ENCODE results near the gene TEP1. TPM values are rescaled to one million over a fixed set of nuclear protein-coding genes. Genes with fewer than 3 reads are reported as not detected.

TEP1 gene
- total RNA-seq, 6 donors from 2014 or later, result 23.3 to 97.4 (median 39.6) TPM

GRCh38 chr14:20438664-20439063 lies 25.4 kb upstream of the TEP1 start:
- H3K36me3 ChIP-seq, result no peaks in the 10 kb centered on the region
- no peak overlapping the region for H3K27ac ChIP-seq
- H3K4me1 ChIP-seq, result peaks cover 0 to 4% (median 0%) of the 10 kb centered on the region in 4 donors
- TF ChIP-seq EP300 (IDR thresholded peaks at IDR 0.05), result no peak
- TF ChIP-seq POLR2AphosphoS5 (IDR thresholded peaks at IDR 0.05), result no peak
- TF ChIP-seq, protein P1, sequence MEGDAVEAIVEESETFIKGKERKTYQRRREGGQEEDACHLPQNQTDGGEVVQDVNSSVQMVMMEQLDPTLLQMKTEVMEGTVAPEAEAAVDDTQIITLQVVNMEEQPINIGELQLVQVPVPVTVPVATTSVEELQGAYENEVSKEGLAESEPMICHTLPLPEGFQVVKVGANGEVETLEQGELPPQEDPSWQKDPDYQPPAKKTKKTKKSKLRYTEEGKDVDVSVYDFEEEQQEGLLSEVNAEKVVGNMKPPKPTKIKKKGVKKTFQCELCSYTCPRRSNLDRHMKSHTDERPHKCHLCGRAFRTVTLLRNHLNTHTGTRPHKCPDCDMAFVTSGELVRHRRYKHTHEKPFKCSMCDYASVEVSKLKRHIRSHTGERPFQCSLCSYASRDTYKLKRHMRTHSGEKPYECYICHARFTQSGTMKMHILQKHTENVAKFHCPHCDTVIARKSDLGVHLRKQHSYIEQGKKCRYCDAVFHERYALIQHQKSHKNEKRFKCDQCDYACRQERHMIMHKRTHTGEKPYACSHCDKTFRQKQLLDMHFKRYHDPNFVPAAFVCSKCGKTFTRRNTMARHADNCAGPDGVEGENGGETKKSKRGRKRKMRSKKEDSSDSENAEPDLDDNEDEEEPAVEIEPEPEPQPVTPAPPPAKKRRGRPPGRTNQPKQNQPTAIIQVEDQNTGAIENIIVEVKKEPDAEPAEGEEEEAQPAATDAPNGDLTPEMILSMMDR (IDR thresholded peaks at IDR 0.05), result no peak
- H3K9me3 ChIP-seq, result no peaks in the 10 kb centered on the region
- no peak overlapping the region for H3K4me3 ChIP-seq
- DNase-seq (no peak), ATAC-seq (ENCODE audit: low FRiP score in 2 of 2) (no peak)
- H3K27me3 ChIP-seq, result no peaks in the 10 kb centered on the region
- WGBS, 2 donors, result 87% methylated on average over 7 of the region's 7 CpGs

DNA sequence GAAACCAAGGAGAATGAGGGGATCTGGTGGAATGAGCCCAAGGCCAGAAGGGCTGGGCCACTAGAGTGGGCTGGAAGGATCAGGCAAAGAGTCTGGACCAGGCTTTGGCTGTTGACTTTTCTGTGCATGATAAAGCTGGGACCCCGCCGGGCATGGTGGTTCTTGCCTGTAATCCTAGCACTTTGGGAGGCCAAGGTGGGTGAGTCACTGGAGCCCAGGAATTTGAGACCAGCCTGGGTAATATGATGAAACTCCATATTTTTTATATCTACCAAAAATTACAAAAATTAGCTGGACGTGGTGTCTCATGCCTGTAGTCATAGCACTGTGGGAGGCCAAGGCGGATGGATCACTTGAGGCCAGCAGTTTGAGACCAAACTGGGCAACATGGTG lies 23.1 kb upstream of the TEP1 start:
- DNase-seq (no peak), ATAC-seq (ENCODE audit: low FRiP score in 2 of 2) (no peak)
- WGBS, 2 donors, result 88 to 91% methylated on average over 4 of the region's 4 CpGs
- no peaks in the 10 kb centered on the region for H3K36me3 ChIP-seq
- H3K27me3 ChIP-seq, result no peaks in the 10 kb centered on the region
- no peak overlapping the region for H3K4me3 ChIP-seq
- H3K27ac ChIP-seq, result no peak overlapping the region
- no peaks in the 10 kb centered on the region for H3K9me3 ChIP-seq
- H3K4me1 ChIP-seq, result peaks cover 0 to 4% (median 0%) of the 10 kb centered on the region in 4 donors
- no peak for TF ChIP-seq POLR2A (IDR thresholded peaks at IDR 0.05)

DNA sequence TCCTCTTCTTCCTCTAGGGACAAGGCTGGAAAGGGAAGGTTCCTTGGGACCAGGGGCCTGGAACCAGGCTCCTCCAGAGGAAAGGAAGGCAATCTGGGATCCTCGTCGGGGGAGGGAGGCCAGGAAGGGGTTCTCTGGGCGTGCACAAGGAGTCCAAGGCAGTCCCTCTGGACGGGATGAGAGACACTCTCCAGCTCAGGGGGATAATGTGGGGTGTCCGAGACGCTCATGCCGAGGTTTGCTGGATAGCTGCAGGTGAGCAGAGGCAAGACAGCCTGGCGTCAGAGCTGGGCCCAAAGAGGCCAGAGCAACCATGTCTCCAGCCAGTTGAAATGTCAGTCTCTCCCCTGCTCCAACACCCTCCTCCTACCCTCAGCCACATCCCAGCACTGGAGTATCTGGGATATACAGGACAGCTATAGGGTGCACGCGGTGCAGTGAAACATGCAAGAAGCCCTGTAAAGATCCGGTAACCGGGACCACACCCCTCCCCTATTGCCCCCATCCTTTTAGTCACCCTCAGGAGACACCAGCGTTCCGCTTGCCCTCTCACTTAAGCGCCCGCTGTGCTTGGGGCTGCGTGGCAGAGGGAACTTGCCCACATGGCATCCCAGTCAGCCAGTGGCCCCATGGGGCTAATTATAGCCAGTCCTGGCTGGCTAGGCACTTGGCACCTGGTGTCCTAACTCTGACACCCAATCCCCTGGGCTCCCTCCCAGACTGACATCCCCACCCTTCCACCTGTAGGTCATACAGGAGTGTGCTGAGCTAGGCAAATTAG lies 22.5 kb upstream of the TEP1 start, which contains the start of gene KLHL33:
TSS of gene KLHL33 (minus strand) at position 585 of the 781 bp plus-strand sequence. CDS start at position 230, 355 bp downstream.
- ATAC-seq (ENCODE audit: low FRiP score in 2 of 2) (no peak), DNase-seq (no peak)
- Histone ChIP-seq H3K36me3 (no peaks in the 10 kb centered on the region), H3K27me3 (no peaks in the 10 kb centered on the region), H3K9me3 (no peaks in the 10 kb centered on the region), H3K4me1 (no peaks in the 10 kb centered on the region), H3K27ac (peak within 1 kb of the TSS; percentile 1 to 50 (median 30)), H3K4me3 (peak within 1 kb of the TSS in 3 of 4 donors; percentile 20 to 33 (median 29))
- 73 to 75% methylated on average over 7 to 17 of the region's 17 CpGs for WGBS, 2 donors
- TF ChIP-seq POLR2AphosphoS5 (IDR thresholded peaks at IDR 0.05), result no peak
- TF ChIP-seq, protein P1 (IDR thresholded peaks at IDR 0.05), result no peak
- no peak for TF ChIP-seq POLR2A (IDR thresholded peaks at IDR 0.05)
- TF ChIP-seq EP300 (IDR thresholded peaks at IDR 0.05), result no peak

GRCh38 chr14:20434701-20435581 lies 21.6 kb upstream of the TEP1 start:
- Histone ChIP-seq H3K4me3 (peak overlapping the region in 3 of 4 donors; percentile 20 to 33 (median 29)), H3K4me1 (peaks cover 0 to 6% (median 0%) of the 10 kb centered on the region in 4 donors), H3K27ac (peak overlapping the region; percentile 1 to 50 (median 30)), H3K9me3 (no peaks in the 10 kb centered on the region), H3K36me3 (no peaks in the 10 kb centered on the region), H3K27me3 (no peaks in the 10 kb centered on the region)
- 41 to 42% methylated on average over 24 to 34 of the region's 44 CpGs for WGBS, 2 donors
- ATAC-seq (ENCODE audit: low FRiP score in 2 of 2) (peak; percentile 5 to 41), DNase-seq (peak in 1 of 2 donors; percentile 78)
- TF ChIP-seq EP300 (IDR thresholded peaks at IDR 0.05) (no peak), POLR2AphosphoS5 (IDR thresholded peaks at IDR 0.05) (peak in 1 of 2 donors; percentile 15)

DNA sequence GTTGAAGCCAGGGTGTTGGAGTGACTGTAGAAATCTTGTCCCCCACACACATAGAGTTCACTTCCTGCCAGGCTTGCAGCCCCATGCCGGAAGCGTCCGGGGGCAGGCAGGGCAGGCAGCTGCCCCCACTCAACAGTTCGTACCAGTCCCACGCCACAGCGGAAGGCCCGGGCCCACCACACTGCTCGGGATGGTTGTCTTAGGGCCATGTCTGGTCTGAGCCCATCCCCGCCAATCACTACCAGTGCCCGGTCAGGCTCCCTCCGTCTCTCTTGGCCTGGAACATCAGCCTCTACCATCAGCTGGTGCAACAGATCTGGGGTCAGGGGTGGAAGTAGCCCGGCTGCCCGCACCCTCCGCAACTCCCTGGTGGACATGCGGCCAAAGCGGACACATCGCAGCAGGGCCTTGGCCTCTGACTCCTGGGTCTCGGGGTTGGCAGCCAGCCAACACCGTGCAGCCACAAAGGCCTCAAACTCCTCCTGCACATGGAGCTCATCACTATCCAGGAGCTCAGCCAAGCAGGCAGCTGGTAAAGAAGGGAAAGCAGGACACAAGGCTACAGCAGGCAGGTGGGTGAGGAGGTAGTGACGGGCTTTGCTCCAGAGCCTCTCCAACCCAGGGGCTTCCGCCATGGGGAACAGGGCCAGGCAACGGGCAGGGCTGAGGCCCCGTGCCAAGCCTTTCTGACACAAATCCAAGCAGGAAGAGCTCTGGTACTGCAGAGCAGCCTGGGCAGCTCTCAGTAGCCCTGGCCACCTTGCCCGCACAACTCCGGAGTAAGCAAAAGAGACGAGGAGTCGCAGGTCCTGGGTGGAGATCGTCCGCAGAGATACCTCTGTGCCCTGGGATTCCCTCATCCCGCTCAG lies 16.7 kb upstream of the TEP1 start:
- whole genome bisulfite sequencing, 2 donors, result 64 to 77% methylated on average over 7 to 23 of the region's 30 CpGs
- peak; percentile 51 to 65 for DNase-seq
- ATAC-seq (ENCODE audit: low FRiP score in 2 of 2), result peak; percentile 9 to 24
- Histone ChIP-seq H3K27ac (no peak overlapping the region), H3K4me1 (peaks cover 2 to 24% (median 12%) of the 10 kb centered on the region in 4 donors), H3K36me3 (no peaks in the 10 kb centered on the region), H3K9me3 (no peaks in the 10 kb centered on the region), H3K27me3 (no peaks in the 10 kb centered on the region), H3K4me3 (no peak overlapping the region)
- no peak for TF ChIP-seq POLR2A (IDR thresholded peaks at IDR 0.05)
- TF ChIP-seq, protein P1 (IDR thresholded peaks at IDR 0.05), result no peak
- no peak for TF ChIP-seq EP300 (IDR thresholded peaks at IDR 0.05)
- TF ChIP-seq POLR2AphosphoS5 (IDR thresholded peaks at IDR 0.05), result no peak

Measured in upper lobe of left lung (tissue), 6 donors.